Adrenal gland (tissue), 12 donors: Measurements from ENCODE around the gene C8G. TPM values are rescaled to one million over a fixed set of nuclear protein-coding genes. Genes with fewer than 3 reads are reported as not detected.

Experiments used
- DNase-seq, 7 donors: peaks; one replicate each; pipeline ENCODE4 v3.0.0-alpha.2; 2019 to 2020
- H3K27ac ChIP-seq, 5 donors: fragments of 200-600 bp; sonication (generic) in 4 of 5; 1 replicate in 3 of 5; 2 replicates in 2 of 5; pipeline versions ENCODE4 v1.5.1 to v1.8.0; 2016 to 2020; ENCODE audit warnings: mild to moderate bottlenecking in 1 of 5
- H3K27me3 ChIP-seq: fragments of 200-600 bp; 2 replicates; pipeline ENCODE4 v1.8.0; 2021
- H3K36me3 ChIP-seq, 2 donors: fragments of 200-600 bp; replicated peaks in 1 of 2; 1 replicate in 1 of 2; 2 replicates in 1 of 2; pipeline versions ENCODE4 v1.5.1 to v1.8.0; 2018 to 2022
- H3K4me1 ChIP-seq, 2 donors: fragments of 200-600 bp; replicated peaks in 1 of 2; 1 replicate in 1 of 2; 2 replicates in 1 of 2; pipeline versions ENCODE4 v1.5.1 to v1.8.0; 2018 to 2021
- H3K4me3 ChIP-seq, 4 donors: fragments of 200-600 bp; sonication (generic) in 3 of 4; one replicate each; pipeline ENCODE4 v1.5.1; 2016 to 2018
- H3K9me3 ChIP-seq, 3 donors: fragments of 200-600 bp; sonication (generic) in 1 of 3; replicated peaks in 1 of 3; 1 replicate in 2 of 3; 2 replicates in 1 of 3; pipeline versions ENCODE4 v1.5.1 to v1.8.0; 2016 to 2021
- CTCF ChIP-seq, 6 experiments: fragments of 450-650 bp in 4 of 6; fragments of 200-600 bp in 2 of 6; sonication (generic) in 1 of 6; IDR thresholded peaks; 1 replicate in 5 of 6; 2 replicates in 1 of 6; pipeline versions ENCODE4 v1.5.1 to v1.8.0; 2016 to 2021; ENCODE audit warnings: antibody characterized with exemption in 6 of 6, mild to moderate bottlenecking in 2 of 6, moderate library complexity in 1 of 6
- POLR2A ChIP-seq, 2 donors: fragments of 450-650 bp; IDR thresholded peaks; one replicate each; pipeline ENCODE4 v1.6.1; 2017; ENCODE audit warnings: antibody characterized with exemption in 2 of 2, mild to moderate bottlenecking in 2 of 2, moderate library complexity in 1 of 2
- WGBS, 4 donors: extraction: QIAGEN DNeasy Blood & Tissue Kit in 2 of 4; methylation state at CpG; one replicate each; pipeline versions ENCODE4 v1.1.5 to v1.1.7; 2013 to 2017; 5-methylcytosine and 5-hydroxymethylcytosine counted together
- intact Hi-C, 2 donors: fragments of 100-400 bp; cut with DNase I; formaldehyde crosslinking; loops; one replicate each; pipeline versions ENCODE4 v1.14.1 to v1.15.0; 2022 to 2023
- polyA plus RNA-seq, 3 donors: library from polyadenylated mRNA; stranded (reverse); fragments of 200-250 nt in 2 of 3; fragments of 350-450 nt in 1 of 3; fragmentation: Illumina TruSeq in 1 of 3; extraction: RNeasy Lipid Tissue Mini Kit (QIAGEN cat#74804) in 1 of 3; gene quantifications; one replicate each; pipeline ENCODE4 v1.2.3, GENCODE V29; 2013 to 2014
- total RNA-seq, 9 donors: library from RNA; depleted of rRNA in 4 of 9; stranded (reverse); fragments of >200 nt in 4 of 9; fragments of 120-200 nt in 1 of 9; fragmentation: NEBNext Ultra II Directional in 1 of 9; extraction: Animal tissue kit (Norgen Biotek cat#: 25700) in 1 of 9; gene quantifications; one replicate each; pipeline versions ENCODE4 v1.1.0 to v1.2.4, GENCODE V29; 2013 to 2023
- donor health status: healthy with polysubstance abuse.
- donor health status: Bipolar disorder and iron deficiency.
- donor health status: DM: yes; HTN: yes; CAD: no.
- donor health status: DM: no; HTN: no; CAD: no.
- donor health status: DM: no; HTN: no; CAD: no.
- donor health status: DM: yes; HTN: yes; CAD: no.

Gene C8G
- total and polyA plus RNA-seq, 12 donors: 0.68 to 5.5 (median 2.2) TPM; not detected in 6

GRCh38 chr9:136977649-136978072 lies 32.6 kb downstream of the C8G start:
- 28 to 31% methylated on average over 30 to 33 of the region's 33 CpGs; no CpG with 5 or more reads in 2 of the 4 donors for WGBS, 4 donors
- H3K4me3 ChIP-seq: peak overlapping the region in 1 of 4 donors; percentile 65
- H3K27me3 ChIP-seq: no peaks in the 10 kb centered on the region
- TF ChIP-seq CTCF (IDR thresholded peaks at IDR 0.05): no peak
- H3K9me3 ChIP-seq: no peaks in the 10 kb centered on the region
- no peak for DNase-seq
- peak overlapping the region in 1 of 5 donors; percentile 66 for H3K27ac ChIP-seq
- H3K36me3 ChIP-seq: no peaks in the 10 kb centered on the region
- intact Hi-C loops: no loop called here
- H3K4me1 ChIP-seq: peaks cover 0 to 11% of the 10 kb centered on the region in 2 donors

GRCh38 chr9:136978073-136978864 lies 33.2 kb downstream of the C8G start:
- peak in 6 of 7 donors; percentile 52 to 72 (median 64) for DNase-seq
- 0 to 3% (median 2%) methylated on average over 11 to 78 of the region's 78 CpGs for WGBS, 4 donors
- H3K4me3 ChIP-seq: peak overlapping the region in 1 of 4 donors; percentile 65
- no peaks in the 10 kb centered on the region for H3K27me3 ChIP-seq
- no peak for TF ChIP-seq POLR2A (IDR thresholded peaks at IDR 0.05)
- no peak for TF ChIP-seq CTCF (IDR thresholded peaks at IDR 0.05)
- intact Hi-C loops: no loop called here
- H3K27ac ChIP-seq: peak overlapping the region in 1 of 5 donors; percentile 66
- no peaks in the 10 kb centered on the region for H3K9me3 ChIP-seq
- peaks cover 0 to 11% of the 10 kb centered on the region in 2 donors for H3K4me1 ChIP-seq
- no peaks in the 10 kb centered on the region for H3K36me3 ChIP-seq

- peaks cover 0 to 11% of the 10 kb centered on the region in 2 donors for H3K4me1 ChIP-seq
- H3K36me3 ChIP-seq: no peaks in the 10 kb centered on the region
- 42 to 53% (median 48%) methylated on average over 21 to 41 of the region's 41 CpGs for WGBS, 4 donors
- H3K4me3 ChIP-seq: no peak overlapping the region
- DNase-seq: no peak
- no peaks in the 10 kb centered on the region for H3K27me3 ChIP-seq
- no peaks in the 10 kb centered on the region for H3K9me3 ChIP-seq
- intact Hi-C loops: no loop called here
- H3K27ac ChIP-seq: no peak overlapping the region
- TF ChIP-seq POLR2A (IDR thresholded peaks at IDR 0.05): no peak
- no peak for TF ChIP-seq CTCF (IDR thresholded peaks at IDR 0.05)
Observed at GRCh38 chr9:136978865-136979544, 34.0 kb downstream of the C8G start.

- 85 to 89% (median 87%) methylated on average over 5 to 26 of the region's 26 CpGs for WGBS, 4 donors
- H3K27me3 ChIP-seq: peaks cover 7% of the 10 kb centered on the region
- H3K36me3 ChIP-seq: no peaks in the 10 kb centered on the region
- TF ChIP-seq CTCF (IDR thresholded peaks at IDR 0.05): no peak
- TF ChIP-seq POLR2A (IDR thresholded peaks at IDR 0.05): no peak
- H3K27ac ChIP-seq: no peak overlapping the region
- no peaks in the 10 kb centered on the region for H3K9me3 ChIP-seq
- no peak overlapping the region for H3K4me3 ChIP-seq
- peaks cover 0 to 8% of the 10 kb centered on the region in 2 donors for H3K4me1 ChIP-seq
- no peak for DNase-seq
- intact Hi-C loops: no loop called here
Observed at GRCh38 chr9:136979769-136980587, 34.9 kb downstream of the C8G start.
